ENCODE results near the gene ITGA5. TPM values are rescaled to one million over a fixed set of nuclear protein-coding genes. Genes with fewer than 3 reads are reported as not detected.
A peak's percentile ranks its signal among the peaks of the same experiment; 100 is the strongest.

ITGA5 gene
- total and polyA plus RNA-seq, 9 donors, result 32.6 to 100.0 (median 41.5) TPM

GRCh38 chr12:54394986-54395385, 24.1 kb downstream of the ITGA5 start:
- Histone ChIP-seq H3K9me3 (no peaks in the 10 kb centered on the region), H3K4me1 (ENCODE audit: insufficient read depth) (peaks cover 2% of the 10 kb centered on the region), H3K36me3 (no peaks in the 10 kb centered on the region), H3K27me3 (no peaks in the 10 kb centered on the region), H3K4me3 (no peak overlapping the region), H3K27ac (no peak overlapping the region)
- intact Hi-C loops (cut with DNase I), result loop anchor here in 1 of 4 donors (5.0 kb wide), 1 partner anchor 42 kb away; no protein-coding TSS in a partner anchor
- TF ChIP-seq POLR2A (IDR thresholded peaks at IDR 0.05), result no peak
- 86 to 93% (median 86%) methylated on average over 1 of the region's 1 CpG for WGBS, 3 donors
- no peak for DNase-seq

- TF ChIP-seq POLR2A (IDR thresholded peaks at IDR 0.05) (no peak), CTCF (IDR thresholded peaks at IDR 0.05) (peak in 2 of 3 donors; percentile 35 to 40)
- Histone ChIP-seq H3K27ac (no peak overlapping the region), H3K4me3 (no peak overlapping the region), H3K4me1 (ENCODE audit: insufficient read depth) (peaks cover 2% of the 10 kb centered on the region), H3K9me3 (no peaks in the 10 kb centered on the region), H3K36me3 (no peaks in the 10 kb centered on the region), H3K27me3 (no peaks in the 10 kb centered on the region)
- intact Hi-C loops (cut with DNase I), result no loop called here
- WGBS, 3 donors, result 49 to 50% (median 50%) methylated on average over 4 of the region's 4 CpGs
- DNase-seq, result peak in 2 of 5 donors; percentile 65 to 66
Measured at GRCh38 chr12:54394281-54394719, 24.8 kb downstream of the ITGA5 start.

GRCh38 chr12:54393743-54394142, 25.3 kb downstream of the ITGA5 start:
- TF ChIP-seq EP300 (IDR thresholded peaks at IDR 0.05) (no peak), POLR2A (IDR thresholded peaks at IDR 0.05) (no peak), CTCF (IDR thresholded peaks at IDR 0.05) (no peak)
- no peak for DNase-seq
- no peaks in the 10 kb centered on the region for H3K9me3 ChIP-seq
- intact Hi-C loops (cut with DNase I), result no loop called here
- no peak overlapping the region for H3K27ac ChIP-seq
- H3K4me1 ChIP-seq (ENCODE audit: insufficient read depth), result peaks cover 2% of the 10 kb centered on the region
- no peaks in the 10 kb centered on the region for H3K36me3 ChIP-seq
- 75 to 83% (median 81%) methylated on average over 3 of the region's 3 CpGs for WGBS, 3 donors
- no peak overlapping the region for H3K4me3 ChIP-seq
- H3K27me3 ChIP-seq, result no peaks in the 10 kb centered on the region

GRCh38 chr12:54393207-54393609, 25.9 kb downstream of the ITGA5 start:
- TF ChIP-seq POLR2A (IDR thresholded peaks at IDR 0.05), result no peak
- no peak for TF ChIP-seq EP300 (IDR thresholded peaks at IDR 0.05)
- TF ChIP-seq CTCF (IDR thresholded peaks at IDR 0.05), result no peak
- no peak overlapping the region for H3K4me3 ChIP-seq
- no peak overlapping the region for H3K27ac ChIP-seq
- peaks cover 2% of the 10 kb centered on the region for H3K4me1 ChIP-seq (ENCODE audit: insufficient read depth)
- H3K36me3 ChIP-seq, result no peaks in the 10 kb centered on the region
- no peaks in the 10 kb centered on the region for H3K9me3 ChIP-seq
- no peak for DNase-seq
- intact Hi-C loops (cut with DNase I), result no loop called here
- H3K27me3 ChIP-seq, result no peaks in the 10 kb centered on the region
- 59 to 66% (median 62%) methylated on average over 6 of the region's 6 CpGs for WGBS, 3 donors

GRCh38 chr12:54392485-54393206, 26.4 kb downstream of the ITGA5 start:
- peaks cover 2% of the 10 kb centered on the region for H3K4me1 ChIP-seq (ENCODE audit: insufficient read depth)
- WGBS, 3 donors, result 87 to 88% (median 88%) methylated on average over 8 of the region's 8 CpGs
- TF ChIP-seq POLR2A (IDR thresholded peaks at IDR 0.05), result no peak
- no peak for TF ChIP-seq CTCF (IDR thresholded peaks at IDR 0.05)
- no peak for TF ChIP-seq EP300 (IDR thresholded peaks at IDR 0.05)
- no peak for DNase-seq
- H3K9me3 ChIP-seq, result no peaks in the 10 kb centered on the region
- H3K36me3 ChIP-seq, result no peaks in the 10 kb centered on the region
- no peak overlapping the region for H3K4me3 ChIP-seq
- H3K27me3 ChIP-seq, result no peaks in the 10 kb centered on the region
- intact Hi-C loops (cut with DNase I), result no loop called here
- H3K27ac ChIP-seq, result no peak overlapping the region
